A204.1 (cell line): ENCODE data around the gene PFKFB2.

Experiments
- FAIRE-seq: peaks from 2 replicates; lab custom pipeline; 2012; peaks lifted over from hg19 to GRCh38; lab: Jason Lieb, UNC

Gene PFKFB2

DNA sequence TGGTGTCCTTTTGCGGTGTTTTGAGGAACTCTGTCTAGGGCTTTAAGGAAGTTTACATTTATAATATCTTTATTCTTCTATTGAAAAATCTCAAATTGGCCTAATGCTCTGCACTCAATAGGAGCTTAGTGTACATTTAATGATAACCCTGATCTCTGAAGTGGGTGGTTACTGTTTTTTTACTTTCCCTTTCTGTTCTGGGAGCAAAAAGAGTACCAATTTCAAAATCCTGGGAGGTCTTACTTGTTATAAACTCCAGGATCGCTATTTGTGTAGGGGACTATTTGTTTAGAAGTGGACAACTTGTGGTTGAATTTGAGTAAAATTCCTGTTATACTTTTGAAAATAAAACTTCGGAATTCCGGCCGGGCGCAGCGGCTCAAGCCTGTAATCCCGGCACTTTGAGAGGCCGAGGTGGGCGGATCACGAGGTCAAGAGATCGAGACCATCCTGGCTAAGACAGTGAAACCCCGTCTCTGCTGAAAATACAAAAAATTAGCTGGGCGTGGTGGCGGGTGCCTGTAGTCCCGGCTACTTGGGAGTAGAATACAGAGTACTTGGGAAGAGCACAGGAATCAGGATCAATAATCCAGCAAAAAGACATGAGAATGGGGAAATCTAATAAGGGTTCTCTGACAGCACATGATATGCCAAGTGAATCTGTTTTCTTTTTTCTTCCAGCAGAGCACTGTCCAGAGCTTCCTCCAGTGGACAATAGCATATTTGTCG lies 36.7 kb downstream of the PFKFB2 start:
- no peak for FAIRE-seq

DNA sequence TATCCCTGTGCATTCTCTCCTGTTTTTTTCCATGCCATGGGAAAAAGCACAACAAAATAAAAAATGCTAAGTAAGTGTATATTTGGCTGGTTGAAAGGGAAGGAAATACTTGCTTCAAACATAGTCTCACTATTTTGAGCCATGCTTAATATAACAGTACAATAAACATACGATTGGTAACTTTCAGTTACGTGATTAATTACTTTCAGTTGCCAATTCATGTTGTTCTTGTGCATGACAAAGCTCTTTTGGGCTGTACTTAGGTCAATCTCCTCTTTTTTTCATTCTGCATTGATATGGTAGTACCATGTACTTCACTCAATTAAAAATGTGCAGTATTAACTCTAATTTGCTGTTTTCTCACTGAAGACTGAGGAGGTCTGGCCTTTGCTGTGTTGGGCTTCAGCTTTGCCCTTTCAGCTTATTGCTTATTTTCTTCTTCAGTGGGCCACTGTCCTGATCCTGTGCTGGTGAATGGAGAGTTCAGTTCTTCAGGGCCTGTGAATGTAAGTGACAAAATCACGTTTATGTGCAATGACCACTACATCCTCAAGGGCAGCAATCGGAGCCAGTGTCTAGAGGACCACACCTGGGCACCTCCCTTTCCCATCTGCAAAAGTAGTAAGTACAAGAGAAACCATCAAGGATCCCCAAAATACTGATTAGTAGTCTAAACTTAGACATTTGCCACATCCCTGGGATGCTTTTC lies 38.3 kb downstream of the PFKFB2 start:
- FAIRE-seq: no peak

DNA sequence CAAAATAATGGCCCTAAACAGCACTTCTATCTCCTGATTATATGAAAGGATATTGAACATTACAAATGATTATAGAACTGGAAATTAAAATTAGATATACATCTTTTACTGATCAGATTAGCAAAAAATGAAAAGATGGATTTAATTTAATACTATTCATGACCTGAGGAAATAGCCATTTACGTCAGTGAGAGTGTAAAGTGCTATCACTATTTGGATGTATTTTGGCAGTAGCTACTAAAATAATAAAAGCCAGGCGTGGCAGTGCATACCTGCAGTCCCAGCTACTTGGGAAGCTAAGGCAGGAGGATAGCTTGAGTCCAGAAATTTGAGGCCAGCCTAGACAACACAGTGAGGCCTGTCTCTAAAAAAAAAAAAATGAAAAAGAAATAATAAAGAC lies 40.9 kb downstream of the PFKFB2 start:
- no peak for FAIRE-seq

DNA sequence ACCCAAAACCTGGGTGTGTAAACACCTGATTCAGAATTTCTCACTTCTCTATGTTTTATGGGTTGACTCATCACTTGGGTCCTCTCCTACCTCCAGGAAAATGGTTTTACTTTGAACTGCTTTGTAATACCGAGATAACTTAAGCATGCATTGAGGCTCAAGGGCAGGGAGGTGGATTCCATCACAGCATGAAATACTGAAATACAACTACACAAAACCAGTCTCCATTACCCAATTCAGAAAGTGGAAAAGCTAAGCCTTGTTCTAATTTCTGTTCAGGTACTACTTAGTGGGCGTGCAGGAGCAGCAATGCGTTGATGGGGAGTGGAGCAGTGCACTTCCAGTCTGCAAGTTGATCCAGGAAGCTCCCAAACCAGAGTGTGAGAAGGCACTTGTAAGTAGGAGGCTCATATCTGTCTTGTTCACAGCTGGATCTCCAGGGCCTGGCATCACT lies 44.8 kb downstream of the PFKFB2 start:
- no peak for FAIRE-seq

DNA sequence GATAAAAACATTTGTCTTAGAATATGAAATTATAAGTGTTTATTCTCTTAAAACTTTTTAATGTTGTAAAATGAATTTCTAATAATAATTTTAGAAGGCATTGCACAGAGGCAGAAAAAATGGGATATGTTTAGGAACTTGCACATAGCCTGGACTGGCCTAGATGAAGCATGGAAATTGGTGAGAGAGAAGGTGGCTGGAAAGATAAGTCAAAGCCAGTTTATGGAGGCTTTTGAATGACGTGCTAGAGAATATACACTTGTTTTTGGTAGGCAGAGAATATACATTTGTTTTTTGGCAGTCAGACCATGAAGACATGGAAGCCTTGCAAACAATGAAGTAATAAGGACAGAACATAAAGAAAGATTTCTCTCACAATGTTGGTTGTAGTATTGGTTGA lies 48.6 kb downstream of the PFKFB2 start:
- no peak for FAIRE-seq

DNA sequence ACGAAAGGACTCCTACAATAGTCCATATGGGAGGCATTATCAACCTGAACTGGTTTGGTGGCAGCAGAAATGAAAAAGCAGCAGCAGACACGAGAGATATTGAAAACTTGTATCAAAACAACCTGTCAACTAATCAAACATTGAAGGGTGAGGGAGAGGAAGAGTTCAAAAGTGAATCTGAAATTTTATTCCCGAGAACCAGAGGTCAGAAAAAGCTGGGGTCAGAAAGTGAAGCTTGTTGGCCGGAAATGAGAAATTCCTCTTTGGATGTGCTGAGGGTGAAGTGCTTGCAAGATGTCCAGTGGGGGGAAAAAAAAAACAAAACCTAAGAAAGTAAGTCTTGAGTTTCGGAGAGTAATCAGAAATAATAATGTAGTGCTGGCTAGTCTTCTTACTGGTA lies 49.1 kb downstream of the PFKFB2 start:
- no peak for FAIRE-seq

DNA sequence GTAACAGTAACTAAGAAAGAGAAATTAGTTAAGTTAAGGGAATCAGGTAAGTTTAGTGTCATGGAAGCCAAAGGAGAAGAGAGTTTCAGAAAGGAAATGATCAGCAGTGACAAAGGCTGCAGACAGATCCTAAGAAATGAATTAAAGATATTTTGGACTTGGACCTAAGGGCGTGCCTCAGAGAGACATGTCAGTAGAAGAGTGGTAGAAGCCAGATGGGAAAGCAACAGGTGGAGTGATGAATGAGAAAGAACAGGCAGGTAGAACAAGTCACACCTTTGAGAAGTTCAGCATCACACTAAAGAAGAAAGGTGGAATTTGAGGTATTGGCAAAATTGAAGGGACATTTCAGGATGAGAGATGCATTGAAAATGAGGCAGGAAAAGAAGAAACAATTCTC lies 49.6 kb downstream of the PFKFB2 start:
- no peak for FAIRE-seq

DNA sequence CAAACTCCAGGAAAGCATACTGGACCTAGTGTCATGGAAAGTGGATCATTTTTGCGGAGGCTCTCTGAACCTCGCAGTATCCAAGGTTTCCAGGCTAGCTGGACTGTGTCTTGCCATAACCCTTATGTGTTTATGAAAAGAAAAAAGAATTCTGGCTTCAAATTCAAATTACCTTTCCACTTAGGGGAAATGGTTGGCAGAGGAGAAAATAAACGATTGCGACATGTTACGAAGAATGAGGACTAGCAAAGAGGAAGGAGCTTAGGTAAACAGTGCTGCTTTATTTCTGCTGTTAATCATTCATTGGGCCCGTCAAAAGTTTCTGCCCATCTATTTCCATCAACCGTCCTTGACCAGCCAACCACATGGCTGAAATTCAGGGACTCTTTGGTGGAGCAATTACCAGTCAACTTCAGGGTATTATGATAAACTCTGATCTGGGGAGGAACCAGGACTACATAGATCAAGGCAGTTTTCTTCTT lies 50.9 kb downstream of the PFKFB2 start, which contains the start of gene C4BPA:
C4BPA (plus strand) TSS at position 342 of the 482 bp plus-strand sequence. CDS start 8,793 bp downstream, outside the sequence.
- no peak for FAIRE-seq

DNA sequence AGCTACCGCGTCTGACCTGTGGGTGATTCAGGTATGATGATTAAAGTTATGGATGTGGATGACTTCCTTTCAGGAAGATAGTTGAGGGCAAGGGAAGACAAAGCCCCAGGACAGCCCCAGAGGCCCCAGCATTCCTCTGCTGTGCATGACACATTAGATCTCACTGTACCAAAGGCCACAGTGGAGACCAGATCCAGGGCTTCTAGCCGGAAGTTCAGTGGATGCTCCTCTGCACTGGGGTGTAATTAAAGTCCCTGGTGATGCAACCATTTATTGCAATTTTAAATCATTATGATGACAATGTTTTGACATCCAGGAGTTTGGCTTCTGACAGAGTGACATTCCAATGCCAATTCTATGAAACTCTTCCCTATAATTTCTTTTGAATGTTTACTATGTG lies 55.9 kb downstream of the PFKFB2 start:
- no peak for FAIRE-seq

DNA sequence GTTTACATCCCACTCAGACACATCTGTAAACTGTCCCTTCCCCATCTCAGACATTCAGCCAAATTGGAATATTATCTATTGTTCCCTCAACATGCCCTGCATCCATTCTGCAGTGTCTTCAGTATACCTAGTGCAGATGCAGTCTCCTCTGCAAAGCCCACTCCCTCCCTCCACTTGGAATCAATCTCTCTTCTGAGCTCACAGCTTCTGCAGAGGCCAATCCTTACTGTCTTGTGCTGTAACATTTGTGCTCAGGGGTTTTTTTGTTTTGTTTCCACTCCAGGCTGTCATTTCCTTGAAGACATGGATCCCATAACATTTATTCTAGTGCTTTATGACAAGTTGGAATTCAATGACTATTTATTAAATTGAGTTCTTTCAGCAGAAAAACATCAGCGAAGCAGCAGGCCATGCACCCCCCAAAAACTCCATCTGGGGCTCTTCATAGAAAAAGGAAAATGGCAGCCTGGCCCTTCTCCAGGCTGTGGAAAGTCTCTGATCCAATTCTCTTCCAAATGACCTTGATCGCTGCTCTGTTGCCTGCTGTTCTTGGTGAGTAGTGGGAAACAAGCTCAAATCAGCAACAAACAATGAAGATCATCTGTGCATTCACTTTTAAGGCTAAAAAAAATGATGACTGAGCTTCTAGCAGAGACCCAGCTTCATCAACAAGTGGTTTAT lies 59.7 kb downstream of the PFKFB2 start:
- no peak for FAIRE-seq

DNA sequence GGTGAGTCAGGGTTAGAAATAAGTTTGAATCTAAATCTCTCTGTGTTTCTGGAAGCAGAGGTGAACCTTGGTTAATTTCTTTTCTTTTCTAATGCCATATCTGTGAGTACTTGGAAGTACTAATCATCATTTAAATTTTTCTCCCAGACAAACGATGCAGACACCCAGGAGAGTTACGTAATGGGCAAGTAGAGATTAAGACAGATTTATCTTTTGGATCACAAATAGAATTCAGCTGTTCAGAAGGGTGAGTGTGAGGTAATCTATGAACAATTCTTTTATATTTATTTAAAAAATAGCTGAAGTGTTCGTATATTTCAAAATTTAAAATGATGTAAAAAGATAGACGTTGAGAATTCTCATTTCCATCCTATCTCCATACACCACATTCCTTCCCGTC lies 62.2 kb downstream of the PFKFB2 start:
- FAIRE-seq: no peak

DNA sequence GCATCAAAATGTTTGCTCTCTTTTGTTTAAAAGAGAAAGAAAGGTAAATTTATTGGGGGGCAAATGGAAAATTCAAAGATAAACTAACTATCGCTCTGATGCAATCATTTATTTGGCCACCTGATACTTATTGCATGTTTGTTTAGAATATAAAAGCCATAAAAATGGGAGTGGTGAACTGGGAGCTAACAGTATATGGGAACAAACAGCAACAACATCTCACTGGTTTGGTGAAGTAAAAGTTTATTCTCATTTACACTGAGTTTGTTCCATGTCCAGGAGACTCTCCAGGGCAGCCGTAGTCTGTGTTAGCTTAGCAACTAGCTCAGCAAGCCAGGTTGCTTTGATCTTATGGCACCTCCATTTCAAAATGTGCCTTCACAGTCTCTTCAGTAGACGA lies 71.3 kb downstream of the PFKFB2 start:
- no peak for FAIRE-seq

DNA sequence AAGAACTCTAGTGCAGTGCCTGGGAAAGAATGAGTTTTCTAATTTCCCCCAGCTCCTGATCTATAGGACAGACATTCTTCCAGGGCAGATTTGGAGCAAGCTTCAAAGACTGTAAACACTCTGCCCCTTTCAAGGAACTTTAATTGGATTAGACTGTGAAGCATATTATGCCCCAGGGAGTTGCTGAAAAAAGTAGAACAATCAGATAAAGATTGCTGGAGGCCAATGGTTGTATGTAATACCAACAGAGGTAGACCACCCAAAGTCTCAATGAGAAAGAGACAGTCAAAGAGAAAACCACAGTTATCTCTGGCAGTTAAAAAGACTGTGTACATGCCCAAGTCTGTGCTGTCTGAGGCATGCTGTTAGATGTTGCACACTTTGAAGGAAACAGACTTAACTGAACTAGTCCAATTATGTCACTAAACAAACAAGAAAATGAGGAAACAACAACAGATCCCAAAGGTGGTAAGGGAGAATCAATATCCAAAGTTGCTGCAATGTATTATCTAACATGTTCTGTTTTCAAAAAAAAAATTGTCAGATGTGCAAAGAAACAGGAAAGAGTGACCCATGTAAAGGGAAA lies 75.4 kb downstream of the PFKFB2 start:
- FAIRE-seq: no peak

DNA sequence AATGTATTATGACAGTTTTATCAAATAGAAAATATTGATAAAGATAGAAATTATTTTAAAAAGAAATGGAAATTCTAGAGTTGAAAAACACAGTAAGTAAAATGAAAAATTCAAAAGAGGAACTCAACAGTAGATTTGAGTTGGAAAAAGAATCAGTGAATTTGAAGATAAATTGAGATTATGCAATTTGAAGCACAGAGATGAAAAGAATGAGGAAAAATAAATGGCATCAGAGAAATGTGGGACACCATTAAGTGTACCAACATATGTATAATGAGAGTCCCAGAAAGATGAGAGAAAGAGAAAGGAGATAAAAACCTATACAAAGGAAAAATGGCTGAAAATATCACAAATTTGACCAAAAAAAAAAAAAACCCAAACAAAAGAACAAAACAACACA lies 76.0 kb downstream of the PFKFB2 start:
- no peak for FAIRE-seq
